Eye (tissue), 1 donor: Measurements from ENCODE around the gene KRT13.

Experiments
- DNase-seq: peaks from one replicate; pipeline ENCODE4 v3.0.0-alpha.2; 2015

KRT13 gene

GRCh38 chr17:41463746-41464145 lies 41.7 kb downstream of the KRT13 start:
- DNase-seq = no peak

GRCh38 chr17:41462705-41463104 lies 42.7 kb downstream of the KRT13 start:
- DNase-seq = no peak

- no peak for DNase-seq
Observed at GRCh38 chr17:41457676-41458075, 47.7 kb downstream of the KRT13 start.

- DNase-seq = no peak
Observed at GRCh38 chr17:41456204-41456603, 49.2 kb downstream of the KRT13 start.

- DNase-seq = no peak
Observed at GRCh38 chr17:41455236-41455635, 50.2 kb downstream of the KRT13 start.

- DNase-seq = no peak
Observed at GRCh38 chr17:41453066-41453465, 52.3 kb downstream of the KRT13 start.

- no peak for DNase-seq
Observed at GRCh38 chr17:41452281-41452680, 53.1 kb downstream of the KRT13 start.

- DNase-seq = no peak
Observed at GRCh38 chr17:41451154-41451728, 54.2 kb downstream of the KRT13 start.
